HG02852 (cell line): ENCODE results near the gene CHTF8.

Experiments
- ATAC-seq: cut with Tn5 transposase; IDR thresholded peaks from one replicate; pipeline ENCODE4 v1.9.1; 2021; ENCODE audit warnings: mild to moderate bottlenecking, moderate library complexity; ENCODE audit not compliant: unreplicated experiment

Gene CHTF8

GRCh38 chr16:69114346-69114975, 17.9 kb downstream of the CHTF8 start:
- no peak for ATAC-seq

- no peak for ATAC-seq
Measured at GRCh38 chr16:69113216-69113615, 19.2 kb downstream of the CHTF8 start.

DNA sequence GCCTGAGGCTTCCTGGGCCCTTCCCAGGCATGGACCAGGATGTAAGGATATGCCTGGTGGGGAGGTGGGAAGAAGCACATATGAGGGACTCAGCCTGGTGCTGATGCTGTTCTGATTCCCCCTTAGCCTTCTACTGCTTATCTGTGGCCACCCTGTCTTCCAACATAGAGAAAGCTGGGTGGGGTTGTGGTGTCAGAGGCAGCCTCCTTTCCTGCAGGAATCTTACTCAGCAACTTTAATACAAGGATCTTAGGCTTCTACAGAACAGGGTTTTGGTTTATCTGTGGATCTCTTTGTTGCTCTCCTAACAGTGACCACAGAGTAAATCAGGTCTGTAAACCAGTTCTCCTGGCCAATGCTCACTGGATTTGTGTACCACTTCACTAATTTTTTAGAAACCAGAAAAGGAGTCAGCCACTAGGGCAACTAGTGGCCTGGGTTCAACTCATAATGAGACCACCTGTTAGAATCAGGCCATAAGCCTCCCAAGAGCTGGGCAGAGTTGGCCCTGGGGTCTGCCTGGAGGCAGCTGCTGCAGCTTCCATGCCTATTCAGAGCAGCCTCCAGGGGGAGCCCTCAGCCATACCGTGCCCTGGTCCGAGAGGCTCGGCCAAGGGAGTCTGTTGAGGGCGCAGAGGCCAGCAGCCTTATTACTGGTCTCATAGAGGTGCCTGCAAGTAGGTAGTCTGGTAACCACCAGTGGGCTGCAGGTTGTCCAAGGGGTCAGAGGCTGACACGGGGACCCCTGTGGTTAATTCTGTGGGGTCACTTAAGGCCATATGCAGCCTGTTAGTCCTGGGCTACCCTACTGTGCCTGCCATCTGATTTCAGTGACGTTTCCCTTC, 19.9 kb downstream of the CHTF8 start:
- no peak for ATAC-seq

GRCh38 chr16:69111876-69112230, 20.5 kb downstream of the CHTF8 start:
- ATAC-seq: no peak

GRCh38 chr16:69111216-69111875, 21.0 kb downstream of the CHTF8 start:
- ATAC-seq: no peak

DNA sequence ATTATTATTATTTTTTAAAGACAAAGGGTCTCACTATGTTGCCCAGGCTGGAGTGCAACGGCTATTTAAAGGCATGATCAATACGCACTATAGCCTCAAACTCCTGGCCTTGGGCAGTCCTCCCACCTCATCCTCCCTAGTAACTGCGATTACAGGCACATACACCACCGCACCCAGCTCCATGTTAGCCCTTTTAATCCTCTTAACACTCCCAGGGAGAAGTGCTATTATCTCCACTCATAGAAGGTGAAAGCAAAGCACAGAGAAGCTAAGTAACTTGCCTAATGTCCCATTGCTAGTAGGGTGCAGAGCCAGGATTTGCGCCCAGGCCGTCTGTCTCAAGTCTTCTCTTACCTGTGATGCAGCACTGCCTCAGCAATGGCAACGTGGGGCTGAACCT, 22.0 kb downstream of the CHTF8 start:
- ATAC-seq: no peak

GRCh38 chr16:69109486-69110270, 22.7 kb downstream of the CHTF8 start:
- no peak for ATAC-seq

DNA sequence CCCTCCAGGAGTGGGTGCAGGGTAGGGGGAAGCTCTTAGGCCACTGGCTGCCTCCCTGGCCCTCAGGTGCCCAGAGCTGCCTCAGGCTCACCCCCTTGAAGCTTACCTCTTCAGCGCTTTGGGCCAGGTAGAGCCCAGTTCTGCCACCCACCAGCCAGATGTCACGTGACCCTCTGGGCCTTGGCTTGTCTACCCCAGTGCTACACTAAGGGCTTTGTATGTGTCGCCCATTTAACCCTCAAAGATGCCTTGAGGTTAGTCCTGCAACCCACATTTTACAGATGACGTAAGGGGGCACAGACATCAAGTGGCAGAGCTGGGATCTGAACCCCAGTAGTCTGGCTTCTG, 23.5 kb downstream of the CHTF8 start:
- no peak for ATAC-seq

DNA sequence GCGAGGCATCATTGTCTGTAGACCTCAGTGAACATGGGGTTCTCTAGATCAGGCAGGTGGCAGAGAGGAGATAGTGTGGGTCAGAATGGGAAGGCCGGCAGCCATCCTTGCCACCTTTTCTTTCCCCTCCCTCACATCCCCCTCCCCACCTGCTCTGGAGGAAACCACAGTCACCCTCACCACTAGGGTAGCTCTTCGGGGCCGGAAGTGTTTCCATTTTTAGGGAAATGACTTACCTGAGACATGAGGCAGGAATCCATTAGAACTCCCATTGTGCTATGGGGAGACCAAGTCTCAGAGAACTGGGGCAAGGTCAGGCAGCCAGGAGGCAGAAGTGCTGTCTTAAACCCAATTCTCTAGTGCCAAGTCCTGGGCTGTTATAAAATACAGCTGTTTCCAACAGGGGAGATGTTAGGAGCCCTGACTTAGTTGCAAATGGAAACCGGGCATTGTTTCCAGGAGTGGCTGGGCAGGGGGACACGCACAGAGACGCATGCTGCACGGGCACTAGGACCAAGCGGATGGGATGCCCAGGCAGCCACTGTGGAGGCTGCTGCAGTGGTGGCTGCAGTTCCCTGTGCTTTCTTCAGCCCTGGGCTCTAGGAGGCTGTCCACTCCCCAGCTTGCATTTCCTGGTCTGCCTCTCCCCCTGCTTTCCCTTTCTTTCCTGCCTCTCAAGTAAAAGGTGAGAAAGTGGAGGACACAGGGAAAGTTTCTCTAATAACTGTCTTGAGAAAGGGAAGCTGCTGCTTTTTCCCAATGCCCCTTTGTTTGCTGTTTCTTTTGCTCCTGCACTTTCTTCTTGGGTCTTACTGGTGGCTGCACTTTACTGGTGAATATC, 24.1 kb downstream of the CHTF8 start:
- ATAC-seq: no peak

DNA sequence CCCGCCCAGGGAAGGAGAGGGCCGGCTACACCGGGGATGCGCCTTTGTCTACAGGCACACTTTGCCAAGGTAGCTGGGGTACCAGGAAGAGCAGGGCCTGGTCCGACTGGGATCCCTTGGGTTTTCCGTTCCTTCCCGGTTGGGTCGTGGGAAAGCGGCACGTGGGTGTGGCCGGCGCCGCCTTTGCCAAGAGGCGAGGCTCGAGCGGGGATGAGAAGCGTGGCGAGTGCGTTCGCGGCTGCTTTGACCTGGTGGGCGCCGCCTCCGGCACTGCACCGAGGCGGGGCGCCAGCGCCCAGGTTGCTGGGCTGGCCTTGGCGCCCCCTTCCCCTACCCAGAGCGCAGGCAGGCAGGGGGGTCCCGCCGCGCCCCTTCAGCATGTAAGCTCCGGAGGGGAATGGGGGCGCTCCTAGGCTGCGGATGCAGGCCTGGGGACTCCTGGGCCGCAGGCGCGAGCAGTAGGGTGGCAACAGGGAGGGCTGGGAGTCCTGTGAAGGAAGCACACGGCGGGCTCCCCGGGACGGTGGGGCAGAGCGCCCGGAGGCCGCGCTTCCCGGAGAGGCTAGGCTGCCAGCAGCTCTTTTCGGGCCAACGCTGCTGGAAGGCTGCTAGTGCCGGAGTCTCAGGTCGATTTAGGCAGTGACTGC, 24.9 kb downstream of the CHTF8 start:
- ATAC-seq: no peak

DNA sequence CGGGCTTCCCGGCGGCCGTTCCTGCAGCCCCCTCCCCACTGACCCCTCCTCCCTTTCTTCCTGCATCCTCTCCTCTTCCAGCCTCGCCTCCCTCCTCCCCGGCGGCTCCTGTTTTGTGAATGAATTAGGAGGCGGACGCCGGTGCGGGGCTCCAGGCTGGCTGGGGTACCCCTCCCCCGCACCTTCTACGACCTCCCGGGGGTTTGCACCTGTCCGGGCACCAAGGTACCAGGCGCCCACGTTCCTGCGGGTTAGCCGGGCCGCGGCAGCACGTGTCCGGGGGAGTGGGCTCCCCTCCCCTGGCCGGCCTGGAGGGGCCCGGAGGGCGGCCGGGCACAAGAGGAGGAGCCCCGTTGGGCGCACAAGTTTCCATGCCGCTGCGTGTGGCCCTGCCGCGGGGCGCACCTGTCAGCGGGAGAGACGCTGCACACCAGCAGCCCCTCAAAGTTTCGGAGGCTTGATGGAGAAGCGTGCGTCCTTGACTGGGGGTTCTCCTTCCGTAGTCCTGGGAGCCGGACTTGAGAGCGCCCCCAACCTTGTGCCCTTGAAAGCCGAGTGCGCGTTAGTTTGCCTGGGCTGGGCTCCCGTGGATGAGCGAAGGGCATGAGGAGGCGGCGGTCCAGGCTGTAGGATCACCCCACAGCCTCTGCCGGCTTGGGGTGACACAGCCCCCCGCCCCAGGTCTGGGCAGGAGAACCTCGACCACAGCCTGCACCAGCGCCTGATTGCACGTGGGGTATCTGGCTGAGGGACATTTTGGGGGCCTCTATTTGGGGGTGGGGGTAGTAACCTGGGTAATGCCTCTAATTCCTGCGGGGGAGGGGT, 25.7 kb downstream of the CHTF8 start:
- no peak for ATAC-seq

DNA sequence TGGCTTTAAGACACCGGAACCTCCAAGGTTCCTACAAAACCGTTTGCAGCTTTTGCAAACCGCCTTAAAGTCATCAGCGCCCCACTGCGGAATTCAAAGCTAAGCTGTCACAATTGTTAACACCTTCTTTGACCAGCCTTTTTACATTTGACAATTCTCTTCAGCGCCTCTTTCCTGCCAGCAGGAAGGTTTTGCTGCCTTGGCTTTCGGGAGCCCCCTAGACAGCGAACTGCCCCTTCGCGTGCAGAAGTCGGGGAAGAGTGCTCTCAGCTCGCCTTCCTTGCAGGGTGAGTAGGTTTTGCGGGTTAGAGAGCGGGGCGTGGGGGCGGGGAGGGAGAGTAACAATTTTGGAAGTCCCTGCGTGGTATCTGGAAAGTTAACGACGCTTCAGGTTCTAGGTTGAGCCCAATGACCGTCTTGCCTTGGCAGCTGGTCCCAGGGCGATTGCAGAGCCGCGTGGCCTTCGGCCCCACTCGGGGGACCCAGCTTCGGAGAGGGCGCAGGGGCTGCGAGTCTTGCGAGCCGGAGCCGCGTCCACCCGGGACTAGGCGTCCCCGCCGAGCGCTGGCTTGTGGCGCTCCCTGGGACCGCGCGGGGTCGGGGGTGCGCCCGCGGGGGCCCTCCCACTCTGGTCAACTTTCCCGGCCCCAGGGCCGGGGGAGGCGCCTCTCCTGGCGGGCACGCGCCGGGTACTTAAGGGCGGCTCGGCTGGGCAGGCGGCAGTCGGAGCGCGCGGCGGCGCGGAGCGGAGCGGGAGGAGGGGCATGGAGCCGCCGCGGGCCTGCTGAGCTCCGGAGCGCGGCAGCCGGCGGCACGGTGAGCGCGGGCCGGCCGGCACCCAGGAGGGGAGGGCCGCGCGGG, 26.7 kb downstream of the CHTF8 start, which contains the start of gene HAS3:
Gene HAS3, plus strand, starts transcription at position 153 of the 861 bp plus-strand sequence. CDS start 3,743 bp downstream, outside the sequence.
- peak; percentile 50 for ATAC-seq

DNA sequence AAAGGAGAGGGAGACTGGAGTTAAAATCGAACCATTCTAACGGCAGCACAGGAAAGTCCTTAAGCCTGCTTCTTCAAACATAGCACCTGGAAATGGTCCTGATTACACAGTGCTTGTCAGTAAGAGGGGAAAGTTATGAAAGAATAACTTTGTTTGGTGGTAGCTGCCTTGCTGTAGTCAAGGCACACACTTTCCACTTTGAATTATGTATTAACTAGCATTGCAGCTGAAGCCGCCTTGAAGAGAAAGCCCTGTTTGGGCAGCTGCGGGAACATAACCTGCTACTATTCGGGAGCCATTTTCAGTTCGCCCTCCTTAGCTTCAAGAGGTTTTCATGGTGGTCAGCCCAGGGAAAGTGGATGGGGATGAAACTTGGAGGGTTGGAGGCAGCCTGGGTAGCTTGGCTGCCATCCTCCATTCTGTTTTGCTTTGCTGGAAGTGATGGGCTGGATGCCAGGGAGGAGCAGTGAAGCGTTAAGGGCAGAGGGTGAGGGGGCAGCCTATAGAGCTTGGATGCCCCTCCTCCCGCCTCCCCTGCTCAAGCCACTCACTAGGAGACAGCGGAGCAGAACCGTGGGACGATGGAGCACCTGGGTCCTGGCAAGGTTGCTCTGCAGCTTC, 32.2 kb downstream of the CHTF8 start:
- no peak for ATAC-seq

DNA sequence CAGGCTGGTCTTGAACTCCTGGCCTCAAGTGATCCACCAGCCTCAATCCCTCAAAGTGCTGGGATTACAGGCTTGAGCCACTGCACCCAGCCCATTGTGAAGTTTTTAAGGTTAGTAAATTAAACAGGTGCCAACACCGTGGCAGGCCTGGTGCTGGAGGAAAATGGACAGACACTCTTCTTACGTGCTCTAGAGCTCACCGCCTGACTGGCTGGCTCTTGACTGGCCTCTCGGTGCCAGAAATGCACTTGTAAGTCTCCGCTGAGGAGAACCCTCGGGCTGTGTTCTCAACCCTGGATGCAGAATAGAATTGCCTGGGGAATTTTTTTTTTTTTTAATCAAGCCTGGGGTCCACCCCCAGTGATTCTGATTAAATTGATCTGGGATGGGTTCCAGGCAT, 37.2 kb downstream of the CHTF8 start:
- ATAC-seq: no peak

- ATAC-seq: no peak
Measured at GRCh38 chr16:69094501-69094900, 37.9 kb downstream of the CHTF8 start.

DNA sequence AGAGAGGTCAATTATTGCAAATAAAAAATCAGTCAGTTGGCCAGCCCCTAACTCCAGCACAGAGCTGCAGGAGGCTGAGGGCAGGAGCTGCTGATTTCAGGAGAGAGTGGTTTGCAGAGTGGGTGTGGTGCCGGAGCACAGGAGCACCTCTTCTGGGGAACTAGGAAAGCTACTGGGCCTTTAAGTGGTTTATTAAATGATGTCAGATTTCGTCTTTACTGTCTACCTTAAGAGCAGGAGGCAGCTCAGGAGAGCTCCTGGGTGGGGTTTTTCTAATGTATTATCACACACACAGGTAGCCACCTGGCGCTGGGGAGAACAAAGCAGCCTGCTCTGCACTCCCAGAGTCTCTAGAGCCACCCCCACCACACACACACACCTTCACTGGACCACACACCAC, 38.4 kb downstream of the CHTF8 start:
- no peak for ATAC-seq

- no peak for ATAC-seq
Measured at GRCh38 chr16:69089091-69089910, 43.1 kb downstream of the CHTF8 start.
